LHCN-M2 (cell line): Measurements from ENCODE around the gene KIF13A. TPM values are rescaled to one million over a fixed set of nuclear protein-coding genes. Genes with fewer than 3 reads are reported as not detected.

Experiments
- DNase-seq: peaks from one replicate; pipeline ENCODE4 v3.0.0-alpha.2; 2012; ENCODE audit warnings: low read depth
- total RNA-seq: library from RNA; depleted of rRNA; stranded (reverse); fragments of >200 nt; gene quantifications from 2 replicates; pipeline ENCODE4 v1.2.3, GENCODE V29; 2014

The KIF13A gene
- total RNA-seq, 1 experiment from 2014 or later: 37.4 TPM

- peak; percentile 91 for DNase-seq
Observed at GRCh38 chr6:17932330-17932852, 55.0 kb downstream of the KIF13A start.

DNA sequence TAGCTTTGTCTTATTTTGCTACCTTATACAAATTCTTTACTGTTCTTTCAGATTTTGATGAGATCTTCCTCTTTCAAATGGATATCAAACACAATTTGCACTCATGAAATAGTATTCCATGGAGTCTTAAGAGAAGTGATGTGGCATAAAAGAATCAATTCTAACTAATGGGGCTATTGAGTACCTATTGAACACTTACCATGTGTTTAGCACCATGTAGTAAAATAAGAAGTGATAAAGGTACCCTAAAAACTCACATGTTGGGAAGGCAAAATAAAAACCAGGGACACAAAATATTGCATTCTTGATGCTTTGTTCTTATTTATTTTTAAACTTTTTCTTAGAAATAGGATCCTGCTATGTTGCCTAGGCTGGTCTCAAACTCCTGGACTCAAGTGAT is 56.2 kb downstream of the KIF13A start:
- DNase-seq: no peak

DNA sequence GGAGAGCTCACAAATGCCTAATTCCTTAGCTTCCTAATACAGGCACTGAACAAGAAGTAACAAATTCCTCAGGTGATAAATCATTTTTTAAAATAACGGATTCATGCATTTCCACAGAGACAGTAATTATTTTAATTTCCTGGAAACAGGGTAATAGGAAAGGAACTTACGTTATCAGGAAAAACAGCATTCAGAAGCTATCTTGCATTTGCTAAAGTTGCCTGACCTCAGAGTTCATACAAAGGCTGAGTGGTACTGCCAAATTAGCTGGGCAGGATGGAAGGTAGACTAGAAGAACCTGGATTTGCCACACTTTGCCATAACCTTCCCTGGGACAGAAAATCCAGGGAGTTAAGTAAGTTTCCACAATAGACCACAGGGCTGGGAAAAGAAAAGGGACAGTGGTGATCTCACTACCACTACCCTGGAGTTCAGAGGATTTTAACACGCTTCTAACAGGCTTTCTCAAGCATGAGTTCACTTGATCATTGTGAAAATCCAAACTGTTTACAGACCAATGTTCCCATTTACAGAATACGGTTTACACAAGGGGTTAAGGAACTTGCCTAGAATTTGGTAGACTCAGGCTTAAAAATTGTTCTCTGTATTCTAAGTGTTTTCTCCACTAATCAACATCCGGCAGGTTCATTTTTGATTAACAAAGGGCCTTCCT is 57.0 kb downstream of the KIF13A start:
- no peak for DNase-seq

- peak; percentile 38 for DNase-seq
Observed at GRCh38 chr6:17928514-17929430, 58.7 kb downstream of the KIF13A start.

DNA sequence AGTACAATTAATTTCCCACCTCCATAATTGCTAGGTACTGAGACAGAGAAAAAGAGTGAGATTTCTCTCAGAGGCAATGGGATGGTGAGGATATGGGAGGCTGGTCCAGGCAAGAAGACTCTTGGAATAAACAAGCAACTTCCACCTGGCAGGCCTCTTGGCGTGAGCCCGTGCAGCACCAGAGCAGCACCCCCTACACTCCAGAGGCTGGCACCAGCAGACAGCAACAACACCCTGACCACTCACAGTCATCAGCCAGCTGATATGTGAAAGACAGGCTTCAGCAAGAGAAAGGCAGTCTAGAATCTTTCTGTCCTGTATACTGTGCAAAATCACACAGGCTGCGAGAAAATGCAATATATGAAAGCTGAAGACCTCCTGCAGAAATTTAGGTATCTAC is 59.7 kb downstream of the KIF13A start:
- no peak for DNase-seq

DNA sequence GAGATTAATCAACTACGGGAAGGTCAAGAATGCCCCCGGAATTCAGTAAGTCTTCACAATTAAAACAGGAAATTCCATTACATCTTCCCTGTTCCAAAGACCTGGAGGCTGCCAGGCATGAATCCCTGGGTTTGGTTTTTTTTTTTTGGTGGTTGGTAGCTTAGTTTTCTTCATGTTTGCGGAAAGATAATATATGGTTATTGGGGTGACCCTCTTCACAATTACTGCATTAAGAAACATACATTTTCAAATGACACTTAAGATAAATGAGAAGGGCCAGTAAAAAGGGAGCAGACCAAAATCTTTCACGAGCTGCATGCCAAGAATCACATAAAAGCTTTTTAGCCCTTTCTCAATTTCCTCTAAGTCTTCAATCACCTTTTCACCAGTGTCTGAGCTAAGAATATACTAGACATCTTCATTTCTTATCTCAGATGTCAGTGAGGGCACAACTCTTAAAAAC is 64.0 kb downstream of the KIF13A start:
- DNase-seq: no peak

DNA sequence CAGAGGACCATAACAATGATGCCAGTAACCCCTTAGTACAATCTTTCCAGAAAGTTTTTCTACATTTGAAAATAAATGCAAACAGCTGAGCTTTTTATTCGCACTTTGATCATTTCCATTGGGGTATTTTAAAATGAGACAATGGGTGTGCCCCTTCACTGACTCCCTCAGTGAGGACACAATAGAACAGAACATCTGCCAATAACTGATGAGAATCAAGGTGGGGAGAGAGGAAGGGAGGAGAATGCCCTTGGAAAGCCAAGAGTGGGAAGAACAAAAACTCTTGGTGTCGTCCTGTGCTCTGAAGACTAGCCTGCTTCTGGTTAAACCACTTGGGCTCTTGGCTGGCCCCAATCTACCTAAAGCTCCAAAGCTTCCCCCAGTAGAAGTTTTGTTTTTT is 66.0 kb downstream of the KIF13A start:
- DNase-seq: no peak

DNA sequence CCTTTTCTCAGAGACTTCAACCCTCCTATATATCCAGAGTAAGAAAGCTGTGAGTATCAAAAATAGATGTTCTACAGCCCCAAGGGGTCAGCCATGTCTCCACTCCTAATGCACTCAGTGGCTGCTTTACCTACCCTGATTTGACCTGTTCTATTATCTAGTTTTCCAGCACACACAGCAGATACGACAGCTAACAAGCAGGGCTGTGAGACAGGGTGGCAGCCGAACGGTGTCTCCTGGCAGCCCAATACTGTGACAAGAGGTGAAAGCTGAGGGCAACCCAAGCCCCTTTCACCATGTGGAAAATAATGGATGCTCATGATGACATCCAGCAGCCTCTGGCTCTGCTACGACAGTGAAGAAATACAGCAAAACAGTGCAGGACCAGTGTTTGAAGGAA is 67.9 kb downstream of the KIF13A start:
- no peak for DNase-seq

- no peak for DNase-seq
Observed at GRCh38 chr6:17917837-17918763, 69.3 kb downstream of the KIF13A start.

DNA sequence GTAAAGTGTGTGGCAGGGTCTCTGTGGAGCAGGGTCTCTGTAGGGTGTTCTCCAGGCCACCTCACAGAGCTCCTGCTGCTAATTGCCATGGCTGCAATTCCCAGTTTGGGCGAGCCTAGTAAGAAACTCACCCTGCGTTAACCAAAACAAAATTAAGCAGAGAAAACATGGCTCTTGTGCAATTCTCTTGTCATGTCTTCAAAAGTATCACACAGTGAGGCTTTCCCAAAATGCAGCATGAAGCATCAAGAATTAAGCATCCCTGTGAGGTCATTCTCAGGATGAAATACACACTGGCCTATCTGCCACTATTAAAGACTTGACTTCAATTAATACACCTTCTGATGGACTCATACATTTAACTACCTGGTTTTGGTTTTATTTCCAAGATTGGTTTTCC is 72.8 kb downstream of the KIF13A start:
- no peak for DNase-seq

GRCh38 chr6:17912521-17912920 is 74.9 kb downstream of the KIF13A start:
- no peak for DNase-seq

DNA sequence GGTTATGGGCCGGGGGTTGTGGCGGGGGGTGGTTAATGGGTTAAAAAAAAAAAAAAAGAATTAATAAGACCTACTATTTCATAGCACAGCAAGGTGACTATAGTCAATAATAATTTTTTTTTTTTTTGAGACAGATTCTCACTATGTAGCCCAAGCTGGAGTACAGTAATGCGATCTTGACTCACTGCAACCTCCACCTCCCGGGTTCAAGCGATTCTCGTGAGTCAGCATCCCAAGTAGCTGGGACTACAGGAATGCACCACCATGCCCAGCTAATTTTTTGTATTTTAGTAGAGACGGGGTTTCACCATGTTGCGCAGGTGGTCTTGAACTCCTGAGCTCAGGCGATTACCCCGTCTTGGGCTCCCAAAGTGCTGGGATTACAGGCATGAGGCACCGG is 75.8 kb downstream of the KIF13A start:
- peak; percentile 18 for DNase-seq

- DNase-seq: no peak
Observed at GRCh38 chr6:17910189-17910588, 77.2 kb downstream of the KIF13A start.

- no peak for DNase-seq
Observed at GRCh38 chr6:17908831-17909230, 78.6 kb downstream of the KIF13A start.

DNA sequence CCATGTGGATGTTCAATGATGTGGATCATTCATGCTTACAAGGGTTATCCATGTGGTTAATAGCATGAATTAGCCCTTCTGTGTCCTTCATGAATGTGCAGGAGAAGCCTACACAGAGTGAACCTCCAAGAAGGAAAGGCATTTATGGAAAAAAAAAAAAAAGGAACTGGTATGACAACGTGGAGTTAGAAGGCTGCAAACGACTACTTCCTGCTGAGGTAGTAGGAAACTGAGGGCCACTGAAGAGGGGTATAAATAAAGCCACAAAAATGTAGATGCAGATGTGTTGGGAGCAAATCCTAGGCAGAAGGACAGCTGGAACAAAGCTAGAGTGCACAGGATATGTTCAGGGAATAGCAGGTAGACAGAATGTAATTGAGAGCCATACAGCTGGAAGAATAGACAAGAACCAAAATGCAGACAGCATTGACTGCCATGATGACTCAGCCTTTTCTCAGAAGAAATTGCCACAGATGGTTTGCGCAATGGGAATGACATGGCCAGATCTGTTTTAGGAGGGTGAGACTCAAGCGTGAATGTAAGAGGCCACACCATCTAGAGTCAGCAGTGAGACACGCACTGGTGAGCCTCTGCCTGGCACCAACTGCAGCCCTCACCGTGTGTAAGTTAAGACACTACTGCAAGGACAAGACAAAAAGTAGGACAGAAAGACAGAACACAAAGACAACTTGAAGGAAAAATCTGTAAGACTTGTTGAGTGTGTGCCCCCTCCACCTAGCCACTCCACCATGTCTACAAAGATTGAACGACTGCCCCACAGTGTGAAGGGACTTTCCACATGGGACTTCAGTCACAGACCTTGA is 79.8 kb downstream of the KIF13A start:
- DNase-seq: peak; percentile 99

- DNase-seq: peak; percentile 70
Observed at GRCh38 chr6:17905611-17906592, 81.5 kb downstream of the KIF13A start.

GRCh38 chr6:17904491-17905120 is 82.8 kb downstream of the KIF13A start:
- DNase-seq: peak; percentile 58

DNA sequence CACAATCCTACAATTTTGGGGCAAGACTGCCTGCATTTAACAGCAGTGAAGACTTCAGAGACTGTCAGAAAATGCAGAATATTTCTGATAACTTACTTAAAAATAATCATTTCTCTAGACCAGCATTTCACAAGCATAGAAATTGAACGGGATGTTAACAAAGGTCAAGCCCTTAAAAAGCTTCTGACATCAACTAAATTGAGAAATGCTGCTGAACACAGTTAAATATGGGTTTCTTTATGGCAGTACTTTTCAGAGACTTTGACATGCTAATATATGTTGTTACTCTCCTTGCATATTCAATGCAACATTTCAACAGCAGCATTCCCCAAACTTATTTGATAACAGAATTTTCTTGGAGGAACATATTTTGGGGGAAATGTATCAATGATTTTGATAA is 84.5 kb downstream of the KIF13A start:
- DNase-seq: no peak

DNA sequence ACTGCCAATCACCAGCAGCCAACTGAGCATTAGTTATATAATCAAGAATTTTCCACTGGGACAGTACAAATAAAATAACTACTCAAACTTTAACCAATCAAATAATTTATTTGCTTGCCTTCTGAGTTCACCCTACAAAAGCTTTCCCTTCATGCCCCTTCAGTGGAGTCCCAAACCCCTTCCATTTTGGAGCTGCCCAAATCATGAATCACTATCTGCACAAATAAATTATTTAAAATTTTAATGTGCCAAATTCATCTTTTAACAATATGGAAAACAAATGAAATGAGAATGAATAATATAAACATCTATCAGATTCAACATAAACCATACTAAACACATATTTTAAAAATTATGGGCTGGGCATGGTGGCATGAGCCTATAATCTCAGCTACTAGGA is 85.9 kb downstream of the KIF13A start:
- no peak for DNase-seq
